Left lobe of liver (tissue), 2 donors: ENCODE results near the gene SAMSN1. TPM values are rescaled to one million over a fixed set of nuclear protein-coding genes. Genes with fewer than 3 reads are reported as not detected.
"Not testable (repeated sequence)": the region's sequence is repeated elsewhere in the genome, so short reads cannot be mapped to it uniquely, and the experiment has no call there.

Experiments
- ATAC-seq: fragments of 200-7000 bp; cut with Tn5 transposase; one replicate; pipeline ENCODE4 v1.9.1; 2020; ENCODE audit warnings: mild to moderate bottlenecking, moderate library complexity
- DNase-seq: peaks from one replicate; pipeline ENCODE4 v3.0.0-alpha.2; 2020; ENCODE audit warnings: low spot score
- total RNA-seq: library from RNA; stranded (reverse); gene quantifications from one replicate; pipeline ENCODE4 v1.2.1, GENCODE V29; 2021
- donor health status: DM: no; HTN: no; CAD: no; lungs with moderate emphysema.
- donor health status: DM: no; HTN: yes; CAD: no.

SAMSN1 gene
- total RNA-seq, 1 donor from 2014 or later: 1.6 TPM

GRCh38 chr21:14567331-14568279 lies 21.5 kb upstream of the SAMSN1 start:
- no peak for DNase-seq

GRCh38 chr21:14566894-14567293 lies 20.8 kb upstream of the SAMSN1 start:
- ATAC-seq (no peak), DNase-seq (no peak)

More at GRCh38 chr21:14567331-14568279, 21.5 kb upstream of the SAMSN1 start:
- ATAC-seq: no peak

- no peak for ATAC-seq
- no peak for DNase-seq
Measured at GRCh38 chr21:14562959-14563358, 16.8 kb upstream of the SAMSN1 start.

GRCh38 chr21:14560555-14560954 lies 14.4 kb upstream of the SAMSN1 start:
- ATAC-seq (no peak), DNase-seq (no peak)

GRCh38 chr21:14560139-14560538 lies 14.0 kb upstream of the SAMSN1 start:
- DNase-seq: no peak
- no peak for ATAC-seq

GRCh38 chr21:14559102-14559501 lies 13.0 kb upstream of the SAMSN1 start:
- no peak for ATAC-seq
- no peak for DNase-seq

GRCh38 chr21:14557413-14557812 lies 11.3 kb upstream of the SAMSN1 start:
- no peak for DNase-seq
- ATAC-seq: no peak

GRCh38 chr21:14554948-14555347 lies 8.8 kb upstream of the SAMSN1 start:
- DNase-seq (no peak), ATAC-seq (no peak)

- DNase-seq (no peak), ATAC-seq (no peak)
Measured at GRCh38 chr21:14553422-14553821, 7.3 kb upstream of the SAMSN1 start.

- DNase-seq (no peak), ATAC-seq (no peak)
Measured at GRCh38 chr21:14551741-14552140, 5.6 kb upstream of the SAMSN1 start.

GRCh38 chr21:14550135-14550534 lies 4.0 kb upstream of the SAMSN1 start:
- DNase-seq: no peak
- no peak for ATAC-seq

- no peak for DNase-seq
- no peak for ATAC-seq
Measured at GRCh38 chr21:14548779-14549178, 2.7 kb upstream of the SAMSN1 start.

GRCh38 chr21:14547834-14548513 lies 1.9 kb upstream of the SAMSN1 start:
- no peak for DNase-seq
- ATAC-seq: no peak

GRCh38 chr21:14546719-14547118 lies 604 bp upstream of the SAMSN1 start:
- ATAC-seq, DNase-seq: not testable (repeated sequence)

GRCh38 chr21:14543983-14544382 lies 2.1 kb downstream of the SAMSN1 start:
- DNase-seq: no peak
- no peak for ATAC-seq

GRCh38 chr21:14542638-14543037 lies 3.5 kb downstream of the SAMSN1 start:
- ATAC-seq (no peak), DNase-seq (no peak)

- DNase-seq: no peak
- no peak for ATAC-seq
Measured at GRCh38 chr21:14541841-14542490, 4.1 kb downstream of the SAMSN1 start.

GRCh38 chr21:14538483-14538882 lies 7.6 kb downstream of the SAMSN1 start:
- no peak for ATAC-seq
- DNase-seq: no peak

- no peak for DNase-seq
- no peak for ATAC-seq
Measured at GRCh38 chr21:14536929-14537328, 9.2 kb downstream of the SAMSN1 start.

GRCh38 chr21:14535702-14536101 lies 10.4 kb downstream of the SAMSN1 start:
- ATAC-seq (no peak), DNase-seq (no peak)
